ENCODE measurements around the gene SPSB1.

The SPSB1 gene

DNA sequence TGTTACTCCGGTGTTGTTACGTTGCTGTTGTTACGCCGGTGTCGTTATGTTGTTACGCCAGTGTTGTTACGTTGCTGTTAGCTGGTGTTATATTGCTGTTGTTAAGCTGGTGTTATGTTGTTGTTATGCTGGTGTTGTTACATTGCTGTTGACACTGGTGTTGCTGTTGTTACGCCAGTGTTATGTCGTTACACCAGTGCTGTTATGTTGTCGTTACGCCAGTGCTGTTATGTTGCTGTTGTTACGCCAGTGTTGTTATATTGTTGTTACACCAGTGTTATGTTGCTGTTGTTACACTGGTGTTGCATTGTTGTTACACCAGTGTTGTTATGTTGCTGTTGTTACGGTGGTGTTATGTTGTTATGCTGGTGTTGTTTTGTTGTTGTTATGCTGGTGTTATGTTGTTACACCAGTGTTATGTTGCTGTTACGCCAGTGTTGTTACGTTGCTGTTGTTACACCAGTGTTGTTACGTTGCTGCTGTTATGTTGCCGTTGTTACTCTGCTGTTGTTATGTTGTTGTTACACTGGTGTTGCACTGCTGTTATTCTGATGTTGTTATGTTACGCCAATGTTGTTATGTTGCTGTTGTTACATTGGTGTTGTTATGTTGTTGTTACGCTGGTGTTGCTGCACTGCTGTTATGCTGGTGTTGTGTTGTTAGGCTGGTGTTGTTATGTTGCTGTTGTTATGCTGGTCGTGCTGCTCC lies 32.5 kb upstream of the SPSB1 start:
- DNase-seq: no peak

GRCh38 chr1:9261496-9261895 lies 31.2 kb upstream of the SPSB1 start:
- no peak for DNase-seq

DNA sequence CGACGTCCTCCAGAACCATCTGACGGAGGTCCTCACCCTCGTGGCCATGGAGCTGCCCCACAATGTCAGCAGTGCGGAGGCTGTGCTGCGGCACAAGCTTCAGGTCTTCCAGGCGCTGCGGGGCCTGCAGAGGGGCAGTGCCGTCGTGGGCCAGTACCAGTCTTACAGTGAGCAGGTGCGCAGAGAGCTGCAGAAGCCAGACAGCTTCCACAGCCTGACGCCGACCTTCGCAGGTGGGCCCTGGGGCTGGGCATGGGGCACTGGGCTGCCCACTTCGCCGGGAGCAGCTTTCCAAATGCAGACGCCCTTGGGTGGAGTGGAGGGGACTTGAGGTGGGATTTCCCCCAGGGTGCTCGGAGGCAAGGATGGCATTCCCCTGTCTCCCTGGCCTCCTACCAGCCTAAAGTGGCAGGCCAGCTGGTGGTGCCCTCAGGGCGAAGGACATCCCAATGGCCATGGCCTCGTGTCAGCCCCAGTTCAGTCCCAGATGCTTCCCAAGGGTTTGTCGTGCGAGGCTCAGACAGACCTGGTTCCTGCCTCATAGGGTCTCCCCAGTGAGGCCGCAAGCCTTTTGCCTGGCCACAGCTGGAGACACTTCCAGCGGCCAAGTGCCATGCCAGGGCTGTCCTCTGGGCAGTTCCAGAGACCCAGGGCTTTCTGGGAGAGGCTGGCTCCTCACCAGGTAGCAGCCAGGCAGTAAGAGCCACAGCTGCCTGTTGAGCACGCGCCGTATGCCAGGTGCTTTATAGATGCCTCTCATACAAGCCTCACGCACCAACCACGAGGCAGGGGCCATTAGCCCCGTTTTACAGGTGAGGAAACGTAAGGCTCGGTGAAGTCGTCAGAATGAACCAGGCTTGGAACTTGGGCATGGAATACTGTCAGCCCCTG lies 30.4 kb upstream of the SPSB1 start:
- no peak for DNase-seq

DNA sequence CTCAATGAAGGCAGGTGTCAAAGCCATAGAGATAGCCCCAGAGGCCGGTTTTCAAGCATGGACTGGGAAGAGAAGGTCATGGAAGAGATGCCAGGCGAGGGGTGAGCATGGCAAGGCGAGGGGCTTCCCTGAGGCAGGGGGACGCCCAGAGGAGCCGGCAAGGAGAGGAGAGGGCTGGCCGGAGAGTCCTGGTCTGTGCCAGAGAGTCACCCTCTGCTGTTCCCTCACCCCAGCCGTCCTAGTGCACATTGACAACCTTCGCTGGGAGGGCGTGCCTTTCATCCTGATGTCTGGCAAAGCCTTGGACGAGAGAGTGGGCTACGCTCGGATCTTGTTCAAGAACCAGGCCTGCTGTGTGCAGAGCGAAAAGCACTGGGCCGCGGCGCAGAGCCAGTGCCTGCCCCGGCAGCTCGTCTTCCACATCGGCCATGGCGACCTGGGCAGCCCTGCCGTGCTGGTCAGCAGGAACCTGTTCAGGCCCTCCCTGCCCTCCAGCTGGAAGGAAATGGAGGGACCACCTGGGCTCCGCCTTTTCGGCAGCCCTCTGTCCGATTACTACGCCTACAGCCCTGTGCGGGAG lies 29.3 kb upstream of the SPSB1 start:
- no peak for DNase-seq

- DNase-seq: no peak
Measured at GRCh38 chr1:9263984-9264872, 28.5 kb upstream of the SPSB1 start.

DNA sequence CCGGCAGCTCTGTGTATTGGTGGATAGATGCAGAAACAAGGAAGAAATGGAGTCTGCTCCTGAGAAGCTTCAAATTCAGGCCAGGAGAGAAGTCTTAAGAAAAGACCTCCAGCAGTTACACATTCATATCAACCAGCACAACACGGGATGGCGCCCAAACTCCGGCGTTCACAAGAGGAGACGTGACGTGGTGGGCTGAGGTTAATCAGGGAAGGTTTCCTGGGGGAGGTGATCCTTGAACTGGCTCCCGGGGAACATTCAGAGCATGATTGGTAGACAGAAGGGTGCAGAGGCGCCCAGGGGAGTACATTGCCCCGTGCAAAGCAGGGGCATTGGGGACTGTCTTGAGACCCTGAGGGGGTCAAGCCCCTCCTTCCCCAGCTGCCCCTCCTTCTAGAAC lies 27.7 kb upstream of the SPSB1 start:
- no peak for DNase-seq

GRCh38 chr1:9265968-9266367 lies 26.7 kb upstream of the SPSB1 start:
- DNase-seq: no peak

- no peak for DNase-seq
Measured at GRCh38 chr1:9267352-9267686, 25.4 kb upstream of the SPSB1 start.

DNA sequence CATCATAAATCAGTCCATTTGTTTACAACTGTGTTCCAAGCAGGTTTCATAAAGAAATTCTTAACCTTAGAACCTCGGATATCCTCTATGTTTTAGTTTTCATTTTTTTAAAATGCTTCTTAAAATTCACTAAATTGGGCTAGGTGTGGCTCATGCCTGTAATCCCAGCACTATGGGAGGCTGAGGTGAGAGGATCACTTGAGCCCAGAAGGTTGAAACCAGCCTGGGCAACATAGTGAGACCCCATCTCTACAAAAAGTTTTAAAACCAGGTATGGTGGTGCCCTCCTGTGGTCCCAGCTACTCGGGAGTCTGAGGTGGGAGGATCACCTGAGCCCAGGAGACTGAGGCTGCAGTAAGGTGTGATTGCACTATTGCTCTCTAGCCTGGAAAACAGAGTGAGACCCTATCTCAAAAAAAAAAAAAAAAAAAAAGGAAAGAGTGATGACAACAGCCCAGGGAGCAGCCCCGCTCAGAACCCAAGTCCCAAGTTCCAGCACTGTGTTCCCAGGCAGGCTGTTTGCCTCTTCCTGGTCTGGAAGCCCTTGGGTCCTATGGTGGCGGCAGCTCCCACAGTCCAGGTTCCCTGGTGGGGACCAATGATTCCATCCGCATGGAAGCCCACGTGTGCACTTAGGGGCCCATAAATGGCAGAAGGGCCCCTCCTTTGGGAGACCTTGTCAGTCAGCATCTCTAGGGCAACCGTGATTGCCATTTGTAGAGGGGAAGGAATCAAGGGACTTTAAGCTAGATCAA lies 24.7 kb upstream of the SPSB1 start:
- DNase-seq: no peak

DNA sequence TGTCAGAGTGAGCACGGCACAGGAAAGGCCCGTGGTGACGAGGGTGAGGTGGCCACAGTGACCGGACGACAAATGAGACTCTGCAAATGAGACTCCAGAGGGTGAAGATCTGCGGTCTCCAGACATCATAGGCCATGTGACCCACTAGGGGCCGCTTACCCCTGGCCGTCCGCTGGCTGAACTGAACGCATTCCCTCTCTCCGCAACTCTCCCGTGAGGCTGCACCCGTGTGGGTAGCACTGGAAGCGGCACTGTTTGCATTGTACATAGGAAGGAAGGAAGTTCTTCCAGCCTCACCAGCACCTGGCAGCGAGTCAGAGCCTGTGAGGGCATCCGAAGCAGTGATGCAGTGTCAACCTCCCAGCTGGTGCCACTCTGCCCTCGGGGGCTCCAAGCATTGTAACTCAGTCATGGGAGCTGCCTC lies 23.6 kb upstream of the SPSB1 start:
- DNase-seq: no peak

DNA sequence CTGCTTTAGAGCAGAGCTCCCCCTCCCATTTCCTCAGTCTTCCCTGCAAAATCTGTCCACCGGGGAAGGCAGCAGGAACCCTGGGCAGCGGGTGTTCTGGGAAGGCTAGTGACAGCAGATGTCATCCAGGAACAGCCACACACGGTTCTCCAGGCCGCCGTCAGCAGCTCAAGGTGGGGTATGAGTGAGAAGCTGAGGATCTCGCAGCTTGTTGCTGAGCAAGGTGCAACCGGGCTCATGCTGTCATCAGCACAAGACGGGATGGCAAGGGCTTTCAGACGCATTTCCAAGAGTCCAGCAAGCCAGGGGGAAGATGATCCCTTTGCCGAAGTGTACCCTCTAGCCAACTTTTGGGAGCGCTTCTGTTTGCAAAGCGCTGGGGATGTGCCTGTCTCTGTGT lies 23.0 kb upstream of the SPSB1 start:
- no peak for DNase-seq

DNA sequence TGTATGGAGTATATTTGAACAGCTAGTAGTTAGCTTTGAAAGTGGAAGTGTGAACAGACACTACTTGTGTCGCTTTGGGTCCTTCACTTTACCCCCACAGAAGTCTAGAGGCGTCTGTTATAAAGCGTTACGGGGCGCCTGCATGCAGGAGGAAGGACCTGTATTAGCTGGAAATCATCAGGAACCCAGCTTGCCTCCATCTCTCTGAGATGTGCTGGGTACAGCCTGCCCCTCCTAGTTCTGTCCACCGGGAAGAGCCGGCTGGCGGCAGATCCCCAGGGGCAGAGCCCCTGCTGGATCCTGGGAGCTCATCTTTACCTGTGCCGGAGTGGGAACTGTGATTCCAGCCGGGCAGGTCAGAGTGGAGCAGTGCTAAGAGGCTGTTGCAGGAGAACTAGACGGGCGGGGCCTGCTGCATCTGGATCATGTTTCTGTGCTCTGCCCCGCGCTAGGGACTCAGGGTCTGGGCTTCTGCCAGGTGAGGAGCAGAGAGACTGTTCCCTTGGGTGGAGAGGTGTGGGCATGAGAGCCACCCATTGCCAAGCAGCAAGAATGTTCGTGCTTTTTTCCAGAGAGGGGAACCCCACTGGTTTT lies 22.3 kb upstream of the SPSB1 start:
- DNase-seq: no peak

DNA sequence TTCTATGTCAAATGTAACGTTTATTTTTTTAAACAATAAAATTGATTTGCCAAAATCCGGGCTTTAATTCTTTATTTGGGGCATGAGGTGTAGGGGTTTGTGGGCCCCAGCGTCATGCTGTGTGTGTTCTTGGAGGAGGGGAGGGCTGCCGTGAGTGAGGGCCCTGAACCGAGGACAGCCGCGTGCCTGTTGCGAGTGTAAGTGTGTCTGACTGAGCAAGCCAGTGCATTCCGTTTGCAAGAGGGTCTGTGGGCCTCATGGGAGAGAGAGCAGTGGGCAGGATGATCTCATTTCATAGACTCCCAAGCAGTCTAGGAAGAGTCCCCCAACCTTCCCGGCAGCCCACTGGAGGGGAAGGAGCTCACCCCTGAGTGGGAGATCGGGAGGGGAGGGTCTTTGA lies 21.4 kb upstream of the SPSB1 start:
- no peak for DNase-seq

DNA sequence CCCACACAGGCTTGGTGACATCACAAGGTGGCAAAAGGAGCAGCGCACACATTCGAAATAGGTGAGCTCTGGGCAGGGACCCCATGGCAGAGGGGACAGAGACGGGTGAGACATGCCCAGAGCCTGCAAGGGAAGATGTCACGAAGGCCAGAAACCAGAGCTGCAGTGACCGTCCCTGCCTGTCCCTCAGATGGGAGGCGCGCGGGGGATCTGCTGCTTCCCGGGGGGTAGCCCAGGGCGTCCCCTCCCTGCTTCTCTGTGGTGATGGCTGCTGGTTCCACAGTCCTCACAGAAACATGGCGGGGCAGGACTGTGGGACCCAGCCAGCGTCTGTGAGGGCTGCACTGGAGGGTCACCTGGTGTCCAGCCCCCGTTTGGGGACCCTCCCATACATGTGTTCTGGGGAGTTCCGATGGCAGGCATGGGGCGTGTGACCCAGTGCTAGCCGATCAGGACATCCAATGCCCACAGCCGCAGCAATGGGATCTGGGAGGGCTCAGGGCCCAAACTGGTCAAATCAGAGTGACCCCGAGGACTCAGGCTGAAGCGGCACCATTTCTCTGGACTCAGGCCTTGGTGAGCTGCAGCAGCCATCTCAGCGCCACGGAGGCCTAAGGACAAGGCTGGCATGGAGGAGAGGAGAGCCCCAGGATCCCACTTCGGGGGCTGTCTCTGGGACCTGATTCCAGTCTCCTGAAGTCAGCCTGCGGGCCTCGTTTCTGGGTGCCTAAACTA lies 20.7 kb upstream of the SPSB1 start:
- DNase-seq: no peak

DNA sequence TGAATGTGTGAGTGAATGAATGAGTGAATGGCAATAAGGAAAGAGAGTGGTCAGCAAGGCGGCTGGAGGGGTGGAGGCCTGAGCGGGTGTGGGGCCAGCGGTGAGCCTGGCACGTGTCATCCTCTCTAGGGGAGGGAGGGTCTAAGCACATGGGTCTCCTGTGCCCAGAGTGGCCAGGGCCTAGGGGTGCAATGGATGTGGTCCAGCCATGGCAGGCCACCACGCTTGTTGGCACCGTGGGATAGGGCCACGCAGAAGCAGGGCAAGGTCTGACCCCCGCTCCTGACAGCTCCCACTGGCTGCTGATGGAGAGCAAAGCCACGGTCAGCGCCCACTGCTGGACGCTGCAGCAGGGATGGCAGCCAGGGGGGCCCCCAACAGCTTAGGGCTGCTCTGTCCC lies 19.5 kb upstream of the SPSB1 start:
- DNase-seq: no peak

GRCh38 chr1:9275161-9275560 lies 17.5 kb upstream of the SPSB1 start:
- DNase-seq: no peak

- no peak for DNase-seq
Measured at GRCh38 chr1:9275567-9276034, 17.1 kb upstream of the SPSB1 start.

DNA sequence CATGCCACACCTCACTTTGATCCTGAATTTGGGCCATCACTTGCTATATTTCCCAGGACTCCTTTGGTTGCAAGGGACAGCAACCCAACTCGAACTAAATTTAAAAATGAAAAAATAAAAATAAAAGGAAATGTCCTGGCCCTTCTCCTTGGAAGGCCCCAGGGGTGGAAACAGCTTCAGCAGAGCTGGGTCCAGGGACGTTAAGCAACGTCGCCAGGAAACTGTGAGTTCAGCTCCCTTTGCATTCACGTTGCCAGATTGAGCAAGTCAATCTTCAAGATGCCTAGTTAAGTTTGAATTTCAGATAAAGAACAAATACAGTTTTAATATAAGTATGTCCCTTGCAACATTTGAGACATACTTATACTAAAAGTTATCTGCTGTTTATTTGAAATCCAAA lies 14.6 kb upstream of the SPSB1 start:
- DNase-seq: no peak

- DNase-seq: no peak
Measured at GRCh38 chr1:9278585-9279153, 14.0 kb upstream of the SPSB1 start.

DNA sequence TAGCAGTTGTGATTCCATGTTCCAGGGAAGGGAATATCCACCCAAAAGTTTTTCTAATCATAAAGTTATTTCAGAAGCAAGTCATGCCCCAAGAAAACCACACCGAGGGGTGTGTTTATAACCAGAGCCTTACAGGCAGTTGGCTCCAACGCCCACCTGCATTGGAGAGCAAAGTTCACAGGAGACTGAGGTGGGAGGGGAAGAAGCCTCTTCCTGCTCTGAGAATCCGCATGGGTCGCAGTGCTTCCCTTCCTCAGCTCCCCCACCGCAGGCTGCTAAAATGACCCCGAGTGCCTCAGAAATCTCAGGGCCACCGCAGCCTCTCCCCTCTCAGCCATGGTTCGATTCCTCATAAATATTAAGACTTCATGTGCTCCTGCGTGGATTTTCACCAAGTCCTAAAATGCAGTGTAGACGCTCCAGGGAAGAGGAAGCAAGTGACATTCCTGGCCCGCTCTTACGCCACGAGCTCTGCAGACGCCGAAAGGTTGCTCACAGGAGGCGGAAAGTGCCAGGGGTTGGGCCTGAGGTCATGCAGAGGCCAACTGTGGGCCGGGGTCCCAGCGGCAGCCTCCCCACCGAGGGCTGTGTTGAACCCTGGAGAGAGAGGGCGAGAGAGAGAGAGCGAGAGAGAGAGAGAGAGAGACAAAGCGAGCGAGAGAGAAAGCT lies 13.4 kb upstream of the SPSB1 start:
- no peak for DNase-seq

All from central memory CD4-positive, alpha-beta T cell (primary cell).